SK-N-SH treated with all-trans-retinoic acid at 6 μM for 48 hours (cell line): ENCODE data around the gene COL6A1.

Experiments
- CSDC2 ChIP-seq: fragments of 250-450 bp; sonication (Bioruptor Pico); IDR thresholded peaks from 2 replicates; pipeline ENCODE4 v1.5.0; 2020; ENCODE audit warnings: mild to moderate bottlenecking, moderate library complexity
- ESRRG ChIP-seq: fragments of 250-450 bp; sonication (Bioruptor Pico); IDR thresholded peaks from 2 replicates; pipeline ENCODE4 v1.6.1; 2021; ENCODE audit warnings: mild to moderate bottlenecking
- PPARA ChIP-seq: fragments of 250-450 bp; sonication (Bioruptor Pico); IDR thresholded peaks from 2 replicates; pipeline ENCODE4 v1.5.0; 2020; ENCODE audit warnings: mild to moderate bottlenecking, borderline replicate concordance
- RARB ChIP-seq: fragments of 250-450 bp; sonication (Bioruptor Pico); IDR thresholded peaks from 2 replicates; pipeline ENCODE4 v1.8.0; 2021; ENCODE audit warnings: mild to moderate bottlenecking, moderate library complexity
- SNAI2 ChIP-seq: fragments of 250-450 bp; sonication (Bioruptor Pico); IDR thresholded peaks from 2 replicates; pipeline ENCODE4 v1.5.0; 2020; ENCODE audit warnings: mild to moderate bottlenecking, moderate library complexity
- TCF4 ChIP-seq: fragments of 250-450 bp; sonication (Bioruptor Pico); IDR thresholded peaks from 2 replicates; pipeline ENCODE4 v1.8.0; 2021; ENCODE audit warnings: mild to moderate bottlenecking, moderate library complexity, borderline replicate concordance
- ZC3H10 ChIP-seq: fragments of 250-450 bp; sonication (Bioruptor Pico); IDR thresholded peaks from 2 replicates; pipeline ENCODE4 v1.5.1; 2021; ENCODE audit warnings: mild to moderate bottlenecking, moderate library complexity
- ZFP30 ChIP-seq: fragments of 450-650 bp; formaldehyde crosslinking; IDR thresholded peaks from 2 replicates; pipeline ENCODE4 v1.5.0; 2022; ENCODE audit warnings: mild to moderate bottlenecking, moderate library complexity
- ZNF8 ChIP-seq: fragments of 450-650 bp; formaldehyde crosslinking; IDR thresholded peaks from 2 replicates; pipeline ENCODE4 v1.5.0; 2020; ENCODE audit warnings: mild to moderate bottlenecking, moderate library complexity
- TF ChIP-seq, protein P1 (sequence below): fragments of 250-450 bp; sonication (Bioruptor Pico); IDR thresholded peaks from 2 replicates; pipeline ENCODE4 v1.8.0; 2020; ENCODE audit warnings: mild to moderate bottlenecking, moderate library complexity, borderline replicate concordance

DNA sequence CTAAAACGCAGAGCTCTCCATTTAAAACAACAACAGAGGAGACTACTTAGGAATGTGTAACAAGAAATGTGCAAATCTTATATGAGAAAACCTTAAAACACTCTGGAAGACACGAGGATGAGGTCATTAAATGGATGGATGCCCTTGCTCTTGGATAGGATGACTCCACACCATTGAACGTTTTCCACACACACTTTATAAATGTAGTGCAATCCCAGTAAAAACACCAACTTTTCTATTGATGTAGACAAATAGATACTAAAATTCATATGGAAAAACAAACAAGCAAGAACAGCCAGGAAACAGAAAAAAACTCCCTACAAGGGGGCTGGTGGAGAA lies 18.4 kb upstream of the COL6A1 start:
- no peak for TF ChIP-seq CSDC2
- TF ChIP-seq, protein P1, sequence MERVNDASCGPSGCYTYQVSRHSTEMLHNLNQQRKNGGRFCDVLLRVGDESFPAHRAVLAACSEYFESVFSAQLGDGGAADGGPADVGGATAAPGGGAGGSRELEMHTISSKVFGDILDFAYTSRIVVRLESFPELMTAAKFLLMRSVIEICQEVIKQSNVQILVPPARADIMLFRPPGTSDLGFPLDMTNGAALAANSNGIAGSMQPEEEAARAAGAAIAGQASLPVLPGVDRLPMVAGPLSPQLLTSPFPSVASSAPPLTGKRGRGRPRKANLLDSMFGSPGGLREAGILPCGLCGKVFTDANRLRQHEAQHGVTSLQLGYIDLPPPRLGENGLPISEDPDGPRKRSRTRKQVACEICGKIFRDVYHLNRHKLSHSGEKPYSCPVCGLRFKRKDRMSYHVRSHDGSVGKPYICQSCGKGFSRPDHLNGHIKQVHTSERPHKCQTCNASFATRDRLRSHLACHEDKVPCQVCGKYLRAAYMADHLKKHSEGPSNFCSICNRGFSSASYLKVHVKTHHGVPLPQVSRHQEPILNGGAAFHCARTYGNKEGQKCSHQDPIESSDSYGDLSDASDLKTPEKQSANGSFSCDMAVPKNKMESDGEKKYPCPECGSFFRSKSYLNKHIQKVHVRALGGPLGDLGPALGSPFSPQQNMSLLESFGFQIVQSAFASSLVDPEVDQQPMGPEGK (CRISPR knock-in tag): no peak
- TF ChIP-seq TCF4: no peak
- TF ChIP-seq PPARA: no peak
- TF ChIP-seq SNAI2: no peak
- TF ChIP-seq RARB: no peak
- no peak for TF ChIP-seq ESRRG (CRISPR knock-in tag)
- no peak for TF ChIP-seq ZC3H10 (CRISPR knock-in tag)
- no peak for TF ChIP-seq ZNF8 (CRISPR knock-in tag)
- no peak for TF ChIP-seq ZFP30 (CRISPR knock-in tag)
